K562 (cell line): Measurements from ENCODE around the gene YKT6. TPM values are rescaled to one million over a fixed set of nuclear protein-coding genes. Genes with fewer than 3 reads are reported as not detected.

Source experiments
- AFF1 ChIP-seq, 2 experiments: fragments of 450-650 bp; IDR thresholded peaks; 2 replicates each; pipeline ENCODE4 v1.6.1; 2018; ENCODE audit warnings: mild to moderate bottlenecking in 2 of 2, low read depth in 1 of 2; ENCODE audit not compliant: partially characterized antibody in 2 of 2
- BCL6 ChIP-seq: fragments of 250-450 bp; sonication (Bioruptor Pico); IDR thresholded peaks from 2 replicates; pipeline ENCODE4 v1.4.0; 2020
- C11orf30 ChIP-seq: fragments of 450-650 bp; IDR thresholded peaks from 2 replicates; pipeline ENCODE4 v1.6.1; 2016; ENCODE audit warnings: low read depth, mild to moderate bottlenecking
- CBFA2T2 ChIP-seq: fragments of 450-650 bp; conservative IDR thresholded peaks from 2 replicates; pipeline ENCODE4 v1.6.1; 2017; ENCODE audit warnings: mild to moderate bottlenecking
- CBX1 ChIP-seq: sonication (generic); IDR thresholded peaks from 2 replicates; pipeline ENCODE4 v1.6.1; 2016; ENCODE audit warnings: antibody characterized with exemption, low read depth, mild to moderate bottlenecking
- FOXJ2 ChIP-seq: fragments of 200-800 bp; sonication (Bioruptor generic); IDR thresholded peaks from 2 replicates; pipeline ENCODE4 v1.6.1; 2016; ENCODE audit warnings: missing genetic modification characterization, missing compliant biosample characterization
- HNRNPLL ChIP-seq: fragments of 200-400 bp; formaldehyde crosslinking; IDR thresholded peaks from 2 replicates; pipeline ENCODE4 v1.6.1; 2017; ENCODE audit warnings: low read length, low read depth, mild to moderate bottlenecking; ENCODE audit not compliant: poor library complexity, severe bottlenecking
- POLR2AphosphoS5 ChIP-seq: IDR thresholded peaks from 2 replicates; pipeline ENCODE4 v1.6.1; 2011; ENCODE audit warnings: mild to moderate bottlenecking, low read depth, low read length, moderate library complexity; ENCODE audit not compliant: control insufficient read depth, insufficient read depth
- PRDM10 ChIP-seq: fragments of 450-650 bp; IDR thresholded peaks from 2 replicates; pipeline ENCODE4 v1.6.1; 2018; ENCODE audit not compliant: partially characterized antibody
- PTTG1 ChIP-seq: fragments of 450-650 bp; IDR thresholded peaks from 2 replicates; pipeline ENCODE4 v1.6.1; 2016; ENCODE audit warnings: low read depth, mild to moderate bottlenecking, missing genetic modification characterization, missing compliant biosample characterization
- SAFB ChIP-seq: fragments of 200-400 bp; formaldehyde crosslinking; IDR thresholded peaks from 2 replicates; pipeline ENCODE4 v1.6.1; 2017; ENCODE audit warnings: low read depth, low read length, borderline replicate concordance
- SIX5 ChIP-seq, 2 experiments: IDR thresholded peaks; 2 replicates each; pipeline ENCODE4 v1.6.1; 2011; ENCODE audit warnings: low read length in 2 of 2, borderline replicate concordance in 1 of 2, low read depth in 1 of 2, mild to moderate bottlenecking in 1 of 2, moderate library complexity in 1 of 2; ENCODE audit not compliant: insufficient read depth in 1 of 2
- SRSF1 ChIP-seq: fragments of 200-400 bp; formaldehyde crosslinking; IDR thresholded peaks from 2 replicates; pipeline ENCODE4 v1.6.1; 2017; ENCODE audit warnings: mild to moderate bottlenecking, low read depth, low read length, moderate library complexity
- XRCC5 ChIP-seq: fragments of 200-400 bp; formaldehyde crosslinking; IDR thresholded peaks from 2 replicates; pipeline ENCODE4 v1.6.1; 2017; ENCODE audit warnings: low read depth, mild to moderate bottlenecking, low read length
- polyA plus RNA-seq, 8 experiments: library from polyadenylated mRNA; depleted of rRNA in 4 of 8; stranded (reverse) in 5 of 8; unstranded in 3 of 8; fragments of >200 nt; fragmentation: Nextera tagmentation in 2 of 8; fragmentation: Illumina TruSeq in 1 of 8; extraction: Ambion mirVana in 2 of 8; extraction: Trizol in 1 of 8; gene quantifications; 2 replicates each; pipeline versions ENCODE4 v1.2.1 to v1.2.3, GENCODE V29; 2011 to 2014; ENCODE audit warnings: inconsistent platforms in 1 of 8, missing spikeins in 1 of 8
- total RNA-seq, 7 experiments: library from RNA; depleted of rRNA in 6 of 7; stranded (reverse); fragments of >200 nt in 6 of 7; fragmentation: Illumina TruSeq in 2 of 7; extraction: Trizol in 2 of 7; gene quantifications; 2 replicates each; pipeline versions ENCODE4 v1.2.1 to v1.2.3, GENCODE V29; 2011 to 2021; ENCODE audit warnings: low replicate concordance in 1 of 7
- TF ChIP-seq, protein P1 (sequence below): fragments of 450-650 bp; IDR thresholded peaks from 2 replicates; pipeline ENCODE4 v1.6.1; 2014; ENCODE audit warnings: low read depth, mild to moderate bottlenecking, moderate library complexity, borderline replicate concordance
- TF ChIP-seq, protein P2 (sequence below): sonication (generic); formaldehyde crosslinking; IDR thresholded peaks from 2 replicates; pipeline ENCODE4 v1.8.1; 2023; ENCODE audit warnings: mild to moderate bottlenecking, missing genetic modification reagents

The YKT6 gene
- total and polyA plus RNA-seq, 9 of the 15 experiments (the other 6 are each of a cell fraction or from before 2014, with no cell fraction given), result 1.6 to 90.6 (median 75.1) TPM

DNA sequence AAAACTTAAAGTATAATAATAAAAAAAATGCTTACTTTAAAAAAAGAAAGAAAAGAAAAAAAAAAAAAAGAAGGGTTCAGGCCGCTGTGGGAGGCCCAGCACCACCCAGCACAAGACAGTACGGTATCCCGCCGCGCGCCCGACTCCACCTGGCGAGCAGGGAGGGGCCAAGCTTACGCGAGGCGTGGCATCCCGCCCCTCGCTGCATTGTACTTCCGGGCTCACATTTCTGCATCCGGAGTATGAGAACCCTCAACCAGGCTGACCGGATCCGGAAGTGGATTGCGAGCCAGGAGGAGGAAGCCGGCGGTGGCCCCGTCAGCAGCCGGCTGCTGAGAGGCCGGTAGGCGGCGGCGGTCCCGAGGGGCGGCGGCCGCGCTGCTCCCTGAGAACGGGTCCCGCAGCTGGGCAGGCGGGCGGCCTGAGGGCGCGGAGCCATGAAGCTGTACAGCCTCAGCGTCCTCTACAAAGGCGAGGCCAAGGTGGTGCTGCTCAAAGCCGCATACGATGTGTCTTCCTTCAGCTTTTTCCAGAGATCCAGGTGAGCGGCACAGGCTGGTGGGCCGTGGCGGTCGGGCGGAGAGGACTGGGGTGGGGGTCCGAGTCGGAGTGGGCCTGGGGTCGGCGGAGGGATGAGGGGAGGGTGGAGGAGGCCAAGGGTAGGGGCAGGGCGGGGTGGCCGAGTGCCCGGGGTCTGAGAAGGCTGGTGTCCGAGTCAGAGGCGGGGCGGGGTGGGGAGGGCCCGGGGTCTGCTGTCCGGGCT lies at the start of gene YKT6 (continued):
- TF ChIP-seq CBFA2T2 (no peak), SRSF1 (no peak), AFF1 (IDR thresholded peaks at IDR 0.05; ENCODE audit: low read depth in 1 of 2, partially characterized antibody in 2 of 2) (peak in 1 of 2 experiments; percentile 26), SIX5 (IDR thresholded peaks at IDR 0.05; ENCODE audit: borderline replicate concordance in 1 of 2, insufficient read depth in 1 of 2, low read depth in 1 of 2, low read length in 2 of 2) (peak in 1 of 2 experiments; percentile 29; a peak in 2 of 4 replicates), XRCC5 (peak; percentile 90), PTTG1 (no peak), SAFB (no peak), BCL6 (CRISPR knock-in tag) (no peak), FOXJ2 (tag) (no peak), PRDM10 (peak; percentile 12), C11orf30 (peak; percentile 57), CBX1 (0 out of 2 replicates have a peak, but pooled peaks have one; percentile 70), POLR2AphosphoS5 (peak; percentile 69; the same call in 1 of the 2 replicates), HNRNPLL (peak; percentile 26)
- TF ChIP-seq, protein P1, sequence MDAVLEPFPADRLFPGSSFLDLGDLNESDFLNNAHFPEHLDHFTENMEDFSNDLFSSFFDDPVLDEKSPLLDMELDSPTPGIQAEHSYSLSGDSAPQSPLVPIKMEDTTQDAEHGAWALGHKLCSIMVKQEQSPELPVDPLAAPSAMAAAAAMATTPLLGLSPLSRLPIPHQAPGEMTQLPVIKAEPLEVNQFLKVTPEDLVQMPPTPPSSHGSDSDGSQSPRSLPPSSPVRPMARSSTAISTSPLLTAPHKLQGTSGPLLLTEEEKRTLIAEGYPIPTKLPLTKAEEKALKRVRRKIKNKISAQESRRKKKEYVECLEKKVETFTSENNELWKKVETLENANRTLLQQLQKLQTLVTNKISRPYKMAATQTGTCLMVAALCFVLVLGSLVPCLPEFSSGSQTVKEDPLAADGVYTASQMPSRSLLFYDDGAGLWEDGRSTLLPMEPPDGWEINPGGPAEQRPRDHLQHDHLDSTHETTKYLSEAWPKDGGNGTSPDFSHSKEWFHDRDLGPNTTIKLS, result peak; percentile 97
- TF ChIP-seq, protein P2, sequence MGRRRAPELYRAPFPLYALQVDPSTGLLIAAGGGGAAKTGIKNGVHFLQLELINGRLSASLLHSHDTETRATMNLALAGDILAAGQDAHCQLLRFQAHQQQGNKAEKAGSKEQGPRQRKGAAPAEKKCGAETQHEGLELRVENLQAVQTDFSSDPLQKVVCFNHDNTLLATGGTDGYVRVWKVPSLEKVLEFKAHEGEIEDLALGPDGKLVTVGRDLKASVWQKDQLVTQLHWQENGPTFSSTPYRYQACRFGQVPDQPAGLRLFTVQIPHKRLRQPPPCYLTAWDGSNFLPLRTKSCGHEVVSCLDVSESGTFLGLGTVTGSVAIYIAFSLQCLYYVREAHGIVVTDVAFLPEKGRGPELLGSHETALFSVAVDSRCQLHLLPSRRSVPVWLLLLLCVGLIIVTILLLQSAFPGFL (CRISPR knock-in tag), result no peak
